AG10803 (cell line): ENCODE data around the gene LAMA2.

Experiments
- DNase-seq: peaks from one replicate; pipeline ENCODE4 v3.0.0; 2010; ENCODE audit warnings: low read depth
- H3K4me3 ChIP-seq: 2 replicates; pipeline ENCODE4 v1.5.1; 2011; ENCODE audit warnings: mild to moderate bottlenecking, low read length, control low read depth
- TF ChIP-seq, protein P1 (sequence below): conservative IDR thresholded peaks from 2 replicates; pipeline ENCODE4 v1.5.1; 2011; ENCODE audit warnings: mild to moderate bottlenecking, low read length, control low read depth, inconsistent platforms

Gene LAMA2

GRCh38 chr6:129309154-129309553 is 426.2 kb downstream of the LAMA2 start:
- TF ChIP-seq, protein P1, sequence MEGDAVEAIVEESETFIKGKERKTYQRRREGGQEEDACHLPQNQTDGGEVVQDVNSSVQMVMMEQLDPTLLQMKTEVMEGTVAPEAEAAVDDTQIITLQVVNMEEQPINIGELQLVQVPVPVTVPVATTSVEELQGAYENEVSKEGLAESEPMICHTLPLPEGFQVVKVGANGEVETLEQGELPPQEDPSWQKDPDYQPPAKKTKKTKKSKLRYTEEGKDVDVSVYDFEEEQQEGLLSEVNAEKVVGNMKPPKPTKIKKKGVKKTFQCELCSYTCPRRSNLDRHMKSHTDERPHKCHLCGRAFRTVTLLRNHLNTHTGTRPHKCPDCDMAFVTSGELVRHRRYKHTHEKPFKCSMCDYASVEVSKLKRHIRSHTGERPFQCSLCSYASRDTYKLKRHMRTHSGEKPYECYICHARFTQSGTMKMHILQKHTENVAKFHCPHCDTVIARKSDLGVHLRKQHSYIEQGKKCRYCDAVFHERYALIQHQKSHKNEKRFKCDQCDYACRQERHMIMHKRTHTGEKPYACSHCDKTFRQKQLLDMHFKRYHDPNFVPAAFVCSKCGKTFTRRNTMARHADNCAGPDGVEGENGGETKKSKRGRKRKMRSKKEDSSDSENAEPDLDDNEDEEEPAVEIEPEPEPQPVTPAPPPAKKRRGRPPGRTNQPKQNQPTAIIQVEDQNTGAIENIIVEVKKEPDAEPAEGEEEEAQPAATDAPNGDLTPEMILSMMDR, result no peak
- DNase-seq, result no peak
- H3K4me3 ChIP-seq, result no peak overlapping the region

DNA sequence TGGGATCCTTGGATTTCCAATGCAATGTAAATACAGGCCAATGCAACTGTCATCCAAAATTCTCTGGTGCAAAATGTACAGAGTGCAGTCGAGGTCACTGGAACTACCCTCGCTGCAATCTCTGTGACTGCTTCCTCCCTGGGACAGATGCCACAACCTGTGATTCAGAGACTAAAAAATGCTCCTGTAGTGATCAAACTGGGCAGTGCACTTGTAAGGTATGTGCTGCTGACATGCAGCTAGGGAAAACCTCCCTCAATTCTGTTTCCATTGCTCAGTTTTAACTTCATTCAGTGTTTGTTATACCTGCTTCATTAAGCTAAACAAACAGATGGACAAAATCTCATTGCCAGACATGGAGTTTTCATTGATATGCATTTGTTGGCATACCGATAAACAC is 429.9 kb downstream of the LAMA2 start:
- H3K4me3 ChIP-seq, result no peak overlapping the region
- TF ChIP-seq, protein P1, result no peak
- DNase-seq, result peak; percentile 74

GRCh38 chr6:129314575-129314974 is 431.6 kb downstream of the LAMA2 start:
- TF ChIP-seq, protein P1, result no peak
- no peak overlapping the region for H3K4me3 ChIP-seq
- no peak for DNase-seq

- peak; percentile 69 for DNase-seq
- TF ChIP-seq, protein P1, result no peak
- H3K4me3 ChIP-seq, result no peak overlapping the region
Observed at GRCh38 chr6:129317931-129318820, 435.2 kb downstream of the LAMA2 start.

DNA sequence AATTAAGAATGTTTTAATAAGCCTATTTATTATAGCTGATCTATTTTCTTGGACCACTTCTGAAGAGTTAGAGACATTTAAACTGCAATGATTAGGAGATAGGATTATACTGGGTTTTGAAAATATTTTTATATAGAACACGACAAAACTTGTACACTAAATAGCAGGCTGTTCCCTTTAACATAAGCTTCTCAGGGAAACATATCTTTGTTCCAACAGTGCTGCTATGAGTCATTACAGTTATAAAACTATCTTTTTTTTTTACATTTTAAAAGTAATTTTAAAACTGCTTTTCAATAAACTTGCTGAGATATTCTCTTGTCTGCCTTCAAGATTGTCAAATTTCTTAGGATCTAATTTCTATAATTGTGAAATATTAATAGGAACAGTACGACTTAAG is 438.0 kb downstream of the LAMA2 start:
- DNase-seq, result no peak
- TF ChIP-seq, protein P1, result no peak
- H3K4me3 ChIP-seq, result no peak overlapping the region

- no peak overlapping the region for H3K4me3 ChIP-seq
- DNase-seq, result no peak
- TF ChIP-seq, protein P1, result no peak
Observed at GRCh38 chr6:129321303-129321702, 438.4 kb downstream of the LAMA2 start.

- TF ChIP-seq, protein P1, result no peak
- no peak for DNase-seq
- no peak overlapping the region for H3K4me3 ChIP-seq
Observed at GRCh38 chr6:129324345-129324744, 441.4 kb downstream of the LAMA2 start.
